BLaER1 treated with 17β-estradiol and CSF1 and Interleukin-3, amounts not matched to agents 10 nM and 100 nM (cell line): ENCODE measurements around the gene MRPS23.

Source experiments
- H3K27ac ChIP-seq, 11 experiments: shearing (Covaris generic); formaldehyde crosslinking; 2 replicates each; pipeline ENCODE4 v1.8.1; 2022
- H3K27me3 ChIP-seq, 11 experiments: shearing (Covaris generic); formaldehyde crosslinking; 2 replicates each; pipeline ENCODE4 v1.8.1; 2022
- H3K36me3 ChIP-seq, 11 experiments: shearing (Covaris generic); formaldehyde crosslinking; 2 replicates each; pipeline ENCODE4 v1.8.1; 2022
- H3K4me1 ChIP-seq, 10 experiments: shearing (Covaris generic); formaldehyde crosslinking; 2 replicates each; pipeline ENCODE4 v1.8.1; 2022
- H3K4me2 ChIP-seq, 11 experiments: shearing (Covaris generic); formaldehyde crosslinking; 2 replicates each; pipeline ENCODE4 v1.8.1; 2022
- H3K4me3 ChIP-seq, 10 experiments: shearing (Covaris generic); formaldehyde crosslinking; 2 replicates each; pipeline ENCODE4 v1.8.1; 2022
- H3K9ac ChIP-seq, 11 experiments: shearing (Covaris generic); formaldehyde crosslinking; 2 replicates each; pipeline ENCODE4 v1.8.1; 2022
- H3K9me3 ChIP-seq, 11 experiments: shearing (Covaris generic); formaldehyde crosslinking; replicated peaks in 1 of 11; 2 replicates each; pipeline ENCODE4 v1.8.1; 2022
- H4K20me1 ChIP-seq, 11 experiments: shearing (Covaris generic); formaldehyde crosslinking; 2 replicates each; pipeline ENCODE4 v1.8.1; 2022
- Cebpa-rat ChIP-seq, 11 experiments: shearing (Covaris generic); IDR thresholded peaks; 2 replicates each; pipeline ENCODE4 v1.8.1; 2022

The MRPS23 gene

DNA sequence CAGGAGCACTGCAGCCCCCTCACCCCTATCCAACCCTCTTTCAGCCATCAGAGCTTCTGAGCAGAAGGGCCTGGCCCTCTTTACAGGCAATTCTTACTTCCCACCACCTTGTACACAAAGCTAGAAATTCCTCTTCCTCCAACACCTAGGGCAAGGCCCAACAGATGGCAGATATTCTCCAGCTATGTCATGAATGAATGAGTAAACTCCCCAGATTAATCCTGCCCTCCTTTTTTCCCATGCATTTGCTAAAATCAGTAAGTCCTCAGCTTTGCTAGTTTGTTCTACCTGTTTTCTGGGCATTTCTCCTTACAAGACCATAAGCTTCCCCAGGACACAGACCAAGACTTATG is 20.4 kb upstream of the MRPS23 start:
- Histone ChIP-seq H3K4me1 (peaks cover 79 to 100% (median 97%) of the 10 kb centered on the region in 10 experiments), H3K4me2 (peak overlapping the region; percentile 75 to 100 (median 99); a peak in 21 of 22 replicates), H3K27me3 (peaks cover 0 to 4% (median 0%) of the 10 kb centered on the region in 11 experiments; a peak in 1 of 22 replicates), H3K9ac (peak overlapping the region in 5 of 11 experiments; percentile 79 to 88 (median 84); a peak in 10 of 22 replicates), H3K9me3 (no peaks in the 10 kb centered on the region), H3K27ac (peak overlapping the region in 7 of 11 experiments; percentile 84 to 97 (median 94); a peak in 15 of 22 replicates), H3K36me3 (peaks cover 0 to 12% (median 0%) of the 10 kb centered on the region in 11 experiments; a peak in 2 of 22 replicates), H4K20me1 (peaks cover 0 to 55% (median 0%) of the 10 kb centered on the region in 11 experiments; a peak in 6 of 22 replicates), H3K4me3 (peak overlapping the region in 1 of 10 experiments; percentile 0; a peak in 3 of 20 replicates)
- TF ChIP-seq Cebpa-rat (IDR thresholded peaks at IDR 0.05), result no peak

DNA sequence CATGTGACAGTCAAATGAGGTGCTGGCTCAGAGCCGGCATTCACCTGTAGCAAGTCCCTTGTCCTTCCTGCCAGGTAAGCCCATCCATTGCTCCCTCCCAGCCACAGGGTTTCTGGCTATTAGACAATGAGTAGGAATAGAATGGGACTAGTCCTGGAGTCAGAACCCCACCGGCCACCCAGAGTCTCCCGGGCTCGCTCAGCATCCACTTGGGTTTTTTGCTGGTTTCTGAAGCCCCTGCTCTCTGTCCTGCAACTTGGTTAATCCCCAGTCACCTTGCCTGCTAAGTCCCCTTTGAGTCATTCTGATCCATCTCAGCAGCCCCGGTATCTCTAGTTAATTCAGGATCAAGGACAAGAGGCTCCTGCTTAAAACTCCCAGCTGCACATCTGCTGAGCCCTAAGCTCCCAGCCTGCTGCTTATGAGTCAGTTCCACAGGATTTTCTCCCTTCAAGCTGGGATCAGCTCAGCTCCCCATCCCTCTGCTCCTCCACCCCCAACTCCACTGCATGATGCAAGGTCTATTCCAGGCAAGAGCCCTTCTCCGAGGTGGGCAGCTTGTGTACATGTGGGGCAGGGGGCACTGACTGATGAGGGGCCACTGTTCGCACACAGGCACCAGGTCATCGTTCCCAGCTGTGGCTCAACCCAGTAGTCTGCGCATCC is 19.9 kb upstream of the MRPS23 start:
- Histone ChIP-seq H3K27ac (peak overlapping the region in 8 of 11 experiments; percentile 83 to 97 (median 93); a peak in 16 of 22 replicates), H4K20me1 (peaks cover 0 to 50% (median 0%) of the 10 kb centered on the region in 11 experiments; a peak in 5 of 22 replicates), H3K9me3 (no peaks in the 10 kb centered on the region), H3K4me3 (peak overlapping the region in 2 of 10 experiments; percentile 0 to 11; a peak in 3 of 20 replicates), H3K9ac (peak overlapping the region in 7 of 11 experiments; percentile 71 to 88 (median 80); a peak in 14 of 22 replicates), H3K4me2 (peak overlapping the region; percentile 75 to 100 (median 99)), H3K27me3 (peaks cover 0 to 4% (median 0%) of the 10 kb centered on the region in 11 experiments; a peak in 2 of 22 replicates), H3K4me1 (peaks cover 78 to 100% (median 97%) of the 10 kb centered on the region in 10 experiments), H3K36me3 (peaks cover 0 to 12% (median 0%) of the 10 kb centered on the region in 11 experiments; a peak in 2 of 22 replicates)
- no peak for TF ChIP-seq Cebpa-rat (IDR thresholded peaks at IDR 0.05)

DNA sequence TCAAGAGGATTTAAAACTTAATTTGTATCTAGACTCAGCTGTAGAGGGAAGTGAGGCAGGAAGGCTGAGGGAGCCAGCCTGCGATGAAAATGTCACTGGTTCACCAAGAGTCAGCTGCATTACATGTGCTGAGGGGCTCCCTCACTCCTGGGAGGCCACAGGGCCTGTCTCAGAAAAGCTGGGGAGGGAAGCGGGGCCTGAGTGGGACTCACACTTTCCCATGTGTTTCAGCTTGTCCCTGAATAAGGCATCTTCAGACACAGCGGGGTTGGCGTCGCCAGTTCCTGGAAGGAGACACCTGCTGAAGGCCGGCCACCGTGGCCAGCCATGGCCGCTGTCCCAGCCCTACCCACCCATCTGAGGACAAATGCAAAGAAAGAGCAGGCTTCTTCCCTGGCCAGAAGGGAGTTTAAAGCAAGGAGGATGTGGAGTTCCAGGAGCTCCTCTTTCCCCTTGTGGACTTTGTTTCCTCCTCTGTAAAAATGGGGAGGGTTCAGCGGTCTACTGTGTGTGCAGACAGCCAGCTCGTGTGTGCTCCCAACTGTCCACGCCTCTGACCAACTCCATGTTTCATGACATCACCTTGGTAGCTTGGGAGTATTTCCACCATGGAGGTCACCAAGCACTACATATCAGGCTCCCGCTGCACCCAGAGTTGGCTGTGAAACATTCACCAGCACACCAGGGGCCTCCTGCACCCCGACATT is 19.2 kb upstream of the MRPS23 start:
- peak overlapping the region in 9 of 11 experiments; percentile 45 to 88 (median 79); a peak in 17 of 22 replicates for H3K9ac ChIP-seq

DNA sequence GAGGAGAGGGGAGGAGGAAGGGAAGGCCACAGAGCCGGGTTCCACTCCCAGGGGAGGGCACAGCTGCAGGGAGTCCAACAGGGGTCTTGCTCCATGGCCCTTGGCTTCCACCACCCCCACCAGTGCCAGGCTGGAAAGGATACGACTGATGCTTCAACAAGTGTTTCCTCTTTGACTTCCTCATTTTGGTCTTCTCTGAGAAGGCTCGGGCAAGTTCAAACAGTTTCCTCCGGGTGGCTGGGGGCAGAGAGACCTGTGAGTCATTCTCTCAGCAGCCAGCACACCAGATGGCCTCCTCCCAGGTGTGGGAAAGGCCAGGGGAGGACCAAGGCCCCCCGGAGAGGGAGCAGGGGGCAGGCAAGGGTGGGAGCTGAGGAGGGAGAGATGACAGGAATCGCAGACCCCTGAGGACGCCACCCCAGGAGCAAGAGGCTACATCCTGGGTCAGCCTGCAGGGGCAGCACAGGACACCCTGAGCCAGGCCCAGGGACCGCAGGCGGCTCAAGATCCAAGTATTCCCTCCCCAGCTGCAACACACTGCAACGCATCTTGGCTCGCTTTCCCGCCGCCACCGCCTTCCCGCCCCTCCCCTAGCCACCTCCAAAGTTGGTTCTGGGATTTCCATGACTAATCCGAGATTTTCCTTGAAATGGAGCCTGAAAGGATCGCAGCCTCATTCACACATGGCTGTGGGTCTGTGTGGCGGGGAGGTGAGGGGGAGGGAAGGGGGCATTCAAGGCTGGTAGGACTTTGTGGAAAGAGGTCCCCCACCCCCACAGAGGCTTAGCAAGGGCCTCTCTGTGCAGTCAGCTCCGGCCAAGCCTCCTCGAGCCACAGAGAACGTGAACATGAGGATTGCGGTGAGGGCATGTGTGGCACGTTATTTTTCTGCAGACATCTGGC is 18.4 kb upstream of the MRPS23 start:
- Histone ChIP-seq H3K27ac (peak overlapping the region; percentile 19 to 97 (median 92); a peak in 20 of 22 replicates), H3K4me2 (peak overlapping the region; percentile 75 to 100 (median 99))

More for the DNA sequence above, 19.2 kb upstream of the MRPS23 start:
- Histone ChIP-seq H3K4me3 (peak overlapping the region in 2 of 10 experiments; percentile 11 to 21; a peak in 3 of 20 replicates), H3K27me3 (peaks cover 0 to 10% (median 0%) of the 10 kb centered on the region in 11 experiments; a peak in 3 of 22 replicates), H3K27ac (peak overlapping the region; percentile 18 to 97 (median 92); a peak in 20 of 22 replicates), H3K36me3 (peaks cover 0 to 12% (median 0%) of the 10 kb centered on the region in 11 experiments; a peak in 2 of 22 replicates), H3K9me3 (no peaks in the 10 kb centered on the region), H4K20me1 (peaks cover 0 to 47% (median 0%) of the 10 kb centered on the region in 11 experiments; a peak in 5 of 22 replicates), H3K4me2 (peak overlapping the region; percentile 75 to 100 (median 99)), H3K4me1 (peaks cover 72 to 100% (median 99%) of the 10 kb centered on the region in 10 experiments)
- TF ChIP-seq Cebpa-rat (IDR thresholded peaks at IDR 0.05), result no peak

DNA sequence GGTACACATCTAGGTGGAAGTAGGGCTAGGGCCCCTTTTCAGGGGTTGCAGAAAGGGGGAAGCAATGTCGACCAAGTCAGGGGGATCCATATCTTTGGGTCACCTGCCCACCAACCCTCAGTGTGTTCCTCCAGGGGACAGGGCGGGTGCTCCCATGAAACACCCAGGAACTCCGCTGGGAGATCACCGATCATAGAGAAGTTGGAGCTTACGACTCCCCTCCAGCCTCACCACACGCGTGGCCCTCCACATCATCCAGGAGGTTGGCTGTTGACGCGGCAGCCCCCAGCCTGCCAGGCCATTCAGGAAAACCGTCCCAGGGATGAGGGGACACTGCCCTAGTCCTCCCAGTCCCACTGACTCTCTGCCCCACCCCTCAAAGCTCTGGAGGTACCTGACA is 17.3 kb upstream of the MRPS23 start:
- Histone ChIP-seq H3K4me2 (peak overlapping the region; percentile 75 to 100 (median 99)), H3K9me3 (no peaks in the 10 kb centered on the region), H3K36me3 (peaks cover 0 to 12% (median 0%) of the 10 kb centered on the region in 11 experiments; a peak in 2 of 22 replicates), H3K27ac (peak overlapping the region in 10 of 11 experiments; percentile 56 to 97 (median 92); a peak in 19 of 22 replicates), H3K4me1 (peaks cover 59 to 100% (median 99%) of the 10 kb centered on the region in 10 experiments), H3K9ac (peak overlapping the region in 9 of 11 experiments; percentile 32 to 88 (median 79); a peak in 17 of 22 replicates), H3K4me3 (peak overlapping the region in 3 of 10 experiments; percentile 3 to 29 (median 14); a peak in 3 of 20 replicates), H4K20me1 (peaks cover 0 to 33% (median 0%) of the 10 kb centered on the region in 11 experiments; a peak in 5 of 22 replicates), H3K27me3 (peaks cover 0 to 27% (median 6%) of the 10 kb centered on the region in 11 experiments; a peak in 16 of 22 replicates)
- TF ChIP-seq Cebpa-rat (IDR thresholded peaks at IDR 0.05), result no peak

More for the DNA sequence above, 18.4 kb upstream of the MRPS23 start:
- Histone ChIP-seq H4K20me1 (peaks cover 0 to 39% (median 0%) of the 10 kb centered on the region in 11 experiments; a peak in 5 of 22 replicates), H3K9ac (peak overlapping the region in 9 of 11 experiments; percentile 45 to 88 (median 79); a peak in 18 of 22 replicates), H3K36me3 (peaks cover 0 to 12% (median 0%) of the 10 kb centered on the region in 11 experiments; a peak in 2 of 22 replicates), H3K4me1 (peaks cover 64 to 100% (median 99%) of the 10 kb centered on the region in 10 experiments), H3K9me3 (no peaks in the 10 kb centered on the region), H3K27me3 (peaks cover 0 to 16% (median 0%) of the 10 kb centered on the region in 11 experiments; a peak in 3 of 22 replicates), H3K4me3 (peak overlapping the region in 4 of 10 experiments; percentile 6 to 35 (median 25); a peak in 6 of 20 replicates)
- peak in 7 of 11 experiments; percentile 53 to 83 (median 67); a peak in 10 of 22 replicates for TF ChIP-seq Cebpa-rat (IDR thresholded peaks at IDR 0.05)

DNA sequence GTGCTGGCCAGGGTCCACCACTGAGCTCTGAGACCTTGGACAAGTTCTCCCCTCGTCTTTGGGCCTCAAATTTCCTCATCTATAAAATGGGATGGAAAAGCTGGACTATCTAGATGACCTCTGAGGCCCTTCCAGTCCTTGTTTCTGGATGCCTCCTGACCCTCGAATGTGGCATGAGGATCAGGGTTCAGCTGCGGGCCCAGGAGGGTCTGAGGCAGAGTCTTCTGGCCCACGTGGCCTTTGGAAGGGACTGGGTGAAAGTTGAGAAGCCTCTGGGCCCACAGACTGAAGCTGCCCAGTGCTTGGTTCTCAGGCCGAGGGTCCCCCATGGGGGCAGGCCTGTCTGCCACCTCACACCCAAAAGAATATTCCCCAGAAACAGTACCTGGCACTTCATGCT is 16.9 kb upstream of the MRPS23 start:
- H3K36me3 ChIP-seq, result peaks cover 0 to 12% (median 0%) of the 10 kb centered on the region in 11 experiments; a peak in 2 of 22 replicates
- no peak for TF ChIP-seq Cebpa-rat (IDR thresholded peaks at IDR 0.05)
- H3K4me1 ChIP-seq, result peaks cover 57 to 100% (median 99%) of the 10 kb centered on the region in 10 experiments
- peak overlapping the region; percentile 75 to 100 (median 99) for H3K4me2 ChIP-seq
- H3K27me3 ChIP-seq, result peaks cover 0 to 31% (median 9%) of the 10 kb centered on the region in 11 experiments; a peak in 16 of 22 replicates
- H3K9me3 ChIP-seq, result no peaks in the 10 kb centered on the region
- H3K9ac ChIP-seq, result peak overlapping the region in 8 of 11 experiments; percentile 64 to 88 (median 80); a peak in 16 of 22 replicates
- H3K4me3 ChIP-seq, result peak overlapping the region in 1 of 10 experiments; percentile 29; a peak in 1 of 20 replicates
- H4K20me1 ChIP-seq, result peaks cover 0 to 29% (median 0%) of the 10 kb centered on the region in 11 experiments; a peak in 2 of 22 replicates
- H3K27ac ChIP-seq, result peak overlapping the region in 9 of 11 experiments; percentile 60 to 97 (median 92); a peak in 18 of 22 replicates

DNA sequence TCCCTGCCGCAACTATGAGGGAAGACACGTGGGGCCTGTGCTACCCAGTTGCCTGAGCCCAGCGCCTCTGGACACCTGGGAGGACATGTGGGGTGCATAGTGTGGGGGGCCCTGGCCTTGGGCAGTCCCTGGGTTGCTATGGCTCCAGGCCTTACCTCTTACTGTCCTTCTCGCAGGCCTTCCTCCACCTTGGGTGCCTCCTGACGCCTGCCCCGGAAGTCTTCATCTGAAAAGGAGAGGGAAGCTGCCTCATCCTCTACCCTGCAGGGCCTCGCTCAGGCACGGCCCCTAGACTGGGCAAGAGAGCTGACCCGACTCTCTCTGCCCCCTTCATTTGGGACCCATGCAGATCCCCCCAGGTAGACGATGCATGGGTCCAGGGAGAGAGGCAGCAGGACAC is 16.5 kb upstream of the MRPS23 start:
- Histone ChIP-seq H3K27ac (peak overlapping the region in 9 of 11 experiments; percentile 60 to 97 (median 92); a peak in 17 of 22 replicates), H3K9ac (peak overlapping the region in 7 of 11 experiments; percentile 71 to 88 (median 80); a peak in 13 of 22 replicates)
- TF ChIP-seq Cebpa-rat (IDR thresholded peaks at IDR 0.05), result no peak

More for the DNA sequence above, 16.5 kb upstream of the MRPS23 start:
- H3K4me1 ChIP-seq, result peaks cover 60 to 100% (median 99%) of the 10 kb centered on the region in 10 experiments
- H3K27me3 ChIP-seq, result peaks cover 0 to 35% (median 9%) of the 10 kb centered on the region in 11 experiments; a peak in 16 of 22 replicates
- H3K36me3 ChIP-seq, result peaks cover 0 to 12% (median 0%) of the 10 kb centered on the region in 11 experiments; a peak in 2 of 22 replicates
- no peaks in the 10 kb centered on the region for H3K9me3 ChIP-seq
- H3K4me2 ChIP-seq, result peak overlapping the region; percentile 75 to 100 (median 99)
- peaks cover 0 to 27% (median 0%) of the 10 kb centered on the region in 11 experiments; a peak in 2 of 22 replicates for H4K20me1 ChIP-seq
- H3K4me3 ChIP-seq, result no peak overlapping the region
